ENCODE data around the gene STX18. TPM values are rescaled to one million over a fixed set of nuclear protein-coding genes. Genes with fewer than 3 reads are reported as not detected.
"Not testable (repeated sequence)": the region's sequence is repeated elsewhere in the genome, so short reads cannot be mapped to it uniquely, and the experiment has no call there.

Gene STX18
- polyA plus RNA-seq, 3 donors, result 12.4 to 18.0 (median 14.5) TPM

- WGBS, 3 donors, result 68 to 87% (median 80%) methylated on average over 3 of the region's 3 CpGs
- no peak overlapping the region for H3K27ac ChIP-seq (ENCODE audit: low read depth, low read length)
Observed at GRCh38 chr4:4560136-4560535, 18.3 kb upstream of the STX18 start.

DNA sequence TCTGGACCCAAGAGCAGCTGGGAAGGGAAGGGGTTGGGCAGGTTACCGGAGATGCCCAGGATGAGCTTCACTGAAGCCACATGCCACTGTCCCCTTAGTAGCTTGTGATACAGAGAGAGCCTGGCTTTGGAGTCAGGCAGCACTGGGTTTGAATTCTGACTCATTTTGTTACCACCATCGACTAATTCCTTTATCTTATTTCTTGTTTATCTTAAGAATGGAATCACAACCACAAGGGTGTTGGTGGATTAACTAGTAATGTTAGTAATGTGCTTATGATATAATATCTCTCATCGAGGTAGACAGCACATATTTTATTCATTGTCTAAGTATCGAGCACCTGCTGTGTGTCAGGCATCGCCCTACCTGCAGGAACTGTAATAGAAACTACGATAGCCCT is 17.7 kb upstream of the STX18 start:
- 69 to 79% (median 72%) methylated on average over 6 of the region's 6 CpGs for WGBS, 3 donors

DNA sequence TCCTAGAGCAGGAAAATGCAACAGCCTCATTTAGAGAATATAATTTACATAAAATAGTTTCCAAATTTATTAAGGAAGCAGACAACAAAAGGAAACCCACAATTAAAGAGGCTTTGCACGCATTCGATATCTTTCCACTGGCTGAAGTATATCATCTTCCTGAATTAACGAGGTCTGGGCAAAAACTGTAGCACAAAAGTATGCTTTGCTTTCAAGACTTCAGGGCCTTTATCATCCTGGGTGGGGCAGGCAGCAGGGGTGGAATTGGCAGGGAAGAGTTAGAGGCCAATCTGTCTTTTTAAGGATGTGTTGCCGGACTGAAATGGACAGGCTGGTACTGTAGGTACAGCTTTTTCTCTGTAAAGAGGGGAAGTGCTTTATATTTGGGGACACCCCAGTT is 17.0 kb upstream of the STX18 start:
- no peak overlapping the region for H3K27ac ChIP-seq (ENCODE audit: low read depth, low read length)
- 54 to 71% (median 69%) methylated on average over 4 of the region's 4 CpGs for WGBS, 3 donors

More for the DNA sequence above, 17.7 kb upstream of the STX18 start:
- no peak overlapping the region for H3K27ac ChIP-seq (ENCODE audit: low read depth, low read length)

GRCh38 chr4:4555916-4556315 is 14.1 kb upstream of the STX18 start:
- 79 to 86% (median 83%) methylated on average over 4 of the region's 4 CpGs for WGBS, 3 donors
- no peak overlapping the region for H3K27ac ChIP-seq (ENCODE audit: low read depth, low read length)

DNA sequence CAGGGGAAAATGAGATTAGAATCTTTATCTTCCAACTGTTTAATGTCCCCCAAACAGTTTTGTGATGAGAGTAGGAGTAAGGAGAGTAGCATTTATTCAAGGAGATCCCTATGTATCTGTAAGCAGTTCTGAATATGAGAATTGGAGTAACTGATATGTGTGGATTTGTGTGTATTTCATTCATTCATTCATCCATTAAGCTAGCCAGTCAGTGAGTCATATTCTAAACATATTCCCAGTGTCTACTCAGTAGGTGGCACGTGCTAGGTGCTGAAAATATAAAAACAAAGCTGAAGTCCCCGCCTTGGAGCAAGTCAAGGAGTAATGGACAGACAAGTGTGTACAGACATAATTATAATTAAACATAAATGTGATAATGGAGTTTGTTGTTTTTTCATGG is 12.4 kb upstream of the STX18 start:
- WGBS, 3 donors, result 95 to 97% (median 96%) methylated on average over 2 of the region's 2 CpGs
- no peak overlapping the region for H3K27ac ChIP-seq (ENCODE audit: low read depth, low read length)

DNA sequence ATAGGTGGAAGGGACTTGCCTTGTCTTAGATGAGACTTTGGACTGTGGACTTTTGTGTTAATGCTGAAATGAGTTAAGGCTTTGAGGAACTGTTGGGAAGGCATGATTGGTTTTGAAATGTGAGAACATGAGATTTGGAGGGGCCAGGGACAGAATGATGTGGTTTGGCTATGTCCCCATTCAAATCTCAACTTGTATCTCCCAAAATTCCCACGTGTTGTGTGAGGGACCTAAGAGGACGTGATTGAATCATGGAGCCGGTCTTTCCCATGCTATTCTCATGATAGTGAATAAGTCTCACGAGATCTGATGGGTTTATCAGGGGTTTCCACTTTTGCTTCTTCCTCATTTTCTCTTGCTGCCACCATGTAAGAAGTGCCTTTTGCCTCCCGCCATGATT is 10.2 kb upstream of the STX18 start:
- not testable (repeated sequence) for H3K27ac ChIP-seq (ENCODE audit: low read depth, low read length)
- 97 to 100% (median 98%) methylated on average over 5 of the region's 5 CpGs for WGBS, 3 donors

DNA sequence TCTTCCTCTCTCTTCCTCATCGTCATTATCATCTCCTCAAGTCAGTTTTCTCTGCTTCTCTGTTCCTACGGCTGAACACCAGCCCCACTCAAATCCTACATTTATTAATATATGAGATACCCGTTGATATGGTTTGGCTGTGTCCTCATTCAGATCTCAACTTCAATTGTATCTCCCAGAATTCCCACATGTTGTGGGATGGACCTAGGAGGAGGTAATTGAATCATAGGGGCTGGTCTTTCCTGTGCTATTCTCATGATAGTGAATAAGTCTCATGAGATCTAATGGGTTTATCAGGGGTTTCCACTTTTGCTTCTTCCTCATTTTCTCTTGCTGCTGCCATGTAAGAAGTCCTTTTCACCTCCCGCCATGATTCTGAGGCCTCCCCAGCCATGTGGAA is 8.3 kb upstream of the STX18 start:
- not testable (repeated sequence) for H3K27ac ChIP-seq (ENCODE audit: low read depth, low read length)
- 80 to 82% (median 81%) methylated on average over 4 of the region's 4 CpGs for WGBS, 3 donors

- H3K27ac ChIP-seq (ENCODE audit: low read depth, low read length), result no peak overlapping the region
- 96 to 100% (median 96%) methylated on average over 1 of the region's 1 CpG for WGBS, 3 donors
Observed at GRCh38 chr4:4549534-4549933, 7.7 kb upstream of the STX18 start.

DNA sequence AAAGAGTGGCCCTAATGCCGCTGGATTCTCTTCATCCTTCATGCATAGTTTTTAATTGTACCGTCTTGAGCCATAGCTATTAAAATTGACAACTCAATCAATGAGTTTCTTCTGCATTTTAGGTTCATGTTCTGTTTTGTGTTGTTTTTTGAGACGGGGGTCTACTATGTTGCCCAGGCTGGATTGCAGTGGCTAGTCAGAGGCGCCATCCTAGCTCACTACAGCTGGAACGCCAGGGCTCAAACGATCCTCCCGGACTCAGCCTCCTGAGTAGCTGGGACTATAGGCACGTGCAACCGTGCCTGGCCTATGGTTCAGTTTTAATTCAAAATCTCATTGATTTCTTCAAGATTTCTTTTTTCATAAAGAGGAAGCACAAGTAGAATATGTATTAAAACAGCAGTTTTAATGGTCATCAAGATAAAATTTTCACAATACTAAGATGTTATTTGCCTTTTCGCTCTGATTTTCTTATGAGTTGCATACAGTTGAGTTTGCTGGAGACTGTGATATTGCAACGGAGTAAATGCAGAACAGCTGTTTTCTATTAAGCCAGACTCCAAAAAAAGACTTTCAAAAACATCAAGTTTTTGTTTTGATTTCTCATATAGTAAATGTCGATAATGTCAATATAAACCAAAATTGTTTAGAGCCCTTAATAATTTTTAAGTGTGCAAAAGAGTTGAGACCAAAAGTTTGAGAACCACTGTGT is 1.1 kb upstream of the STX18 start:
- 19 to 28% (median 26%) methylated on average over 12 of the region's 12 CpGs for WGBS, 3 donors
- no peak overlapping the region for H3K27ac ChIP-seq (ENCODE audit: low read depth, low read length)

- WGBS, 3 donors, result 4 to 5% (median 4%) methylated on average over 10 of the region's 10 CpGs
- H3K27ac ChIP-seq (ENCODE audit: low read depth, low read length), result no peak overlapping the region
Observed at GRCh38 chr4:4541040-4541631, 712 bp downstream of the STX18 start.

DNA sequence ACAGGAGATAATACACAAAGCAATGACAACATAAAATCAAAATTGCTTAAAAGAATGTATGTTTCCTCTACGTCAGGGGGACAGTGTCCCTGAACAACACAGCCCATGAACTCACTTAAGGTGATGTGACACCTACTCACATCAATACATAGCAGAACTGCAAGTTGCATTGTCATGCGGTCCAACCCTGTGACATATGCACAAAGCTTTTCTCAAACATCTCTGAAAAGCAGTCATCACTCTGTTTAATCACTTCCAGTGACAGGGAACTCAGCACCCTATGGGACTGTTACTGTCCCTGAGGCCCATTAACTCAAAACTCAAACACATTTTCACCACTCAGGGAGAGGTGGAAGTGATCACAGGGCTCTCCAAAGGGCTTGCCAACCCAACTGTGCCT is 2.4 kb downstream of the STX18 start:
- no peak overlapping the region for H3K27ac ChIP-seq (ENCODE audit: low read depth, low read length)
- WGBS, 3 donors, result 75 to 82% (median 77%) methylated on average over 2 of the region's 2 CpGs

DNA sequence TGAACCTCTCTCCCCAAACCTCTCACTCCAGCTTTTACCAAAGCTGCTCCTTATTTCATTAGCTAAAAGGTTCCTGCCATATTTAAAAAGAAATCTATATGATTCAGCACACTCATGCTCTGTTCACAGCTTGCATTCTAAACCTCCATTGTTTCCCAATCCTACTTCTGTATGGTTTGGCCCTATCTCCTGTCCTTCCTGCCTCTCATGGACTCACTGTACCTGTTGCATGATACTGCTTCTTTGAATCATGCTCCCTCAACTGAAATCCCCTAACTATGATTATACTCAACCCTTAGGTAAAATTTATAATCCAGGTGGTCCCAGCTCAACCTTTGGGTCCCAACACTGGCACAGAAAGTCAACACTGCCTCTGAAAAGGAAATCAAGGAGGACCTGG is 6.3 kb downstream of the STX18 start:
- no peak overlapping the region for H3K27ac ChIP-seq (ENCODE audit: low read depth, low read length)

DNA sequence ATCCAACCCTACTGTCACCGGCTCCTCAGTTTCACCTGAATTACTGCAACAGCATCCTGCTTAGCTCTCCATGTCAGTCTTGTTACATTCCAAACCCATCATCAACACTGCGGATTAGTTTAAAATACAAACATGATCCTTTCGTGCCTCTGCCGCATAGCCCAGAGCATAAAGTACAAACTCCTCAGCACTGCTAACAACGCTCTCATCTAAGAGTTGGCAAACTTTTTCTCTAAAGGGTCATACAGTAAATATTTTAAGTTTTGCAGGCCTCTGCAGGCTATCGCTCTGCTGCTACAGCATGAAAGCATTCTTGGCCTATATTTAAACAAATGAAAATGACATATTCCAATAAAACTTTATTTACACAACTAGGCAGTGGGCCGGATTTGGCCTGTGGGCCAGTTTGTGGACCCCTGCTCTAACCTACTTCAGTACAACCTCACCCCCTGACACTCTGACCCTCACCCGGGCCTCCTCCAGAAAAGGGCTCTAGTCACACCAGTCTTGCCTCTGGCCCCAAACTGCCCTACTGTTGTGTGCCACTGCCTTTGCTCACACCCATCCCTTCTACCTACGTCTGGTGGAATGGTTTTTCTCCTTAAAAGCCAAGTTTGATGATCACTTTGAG is 7.2 kb downstream of the STX18 start:
- 95% methylated on average over 9 of the region's 9 CpGs for WGBS, 3 donors
- no peak overlapping the region for H3K27ac ChIP-seq (ENCODE audit: low read depth, low read length)

DNA sequence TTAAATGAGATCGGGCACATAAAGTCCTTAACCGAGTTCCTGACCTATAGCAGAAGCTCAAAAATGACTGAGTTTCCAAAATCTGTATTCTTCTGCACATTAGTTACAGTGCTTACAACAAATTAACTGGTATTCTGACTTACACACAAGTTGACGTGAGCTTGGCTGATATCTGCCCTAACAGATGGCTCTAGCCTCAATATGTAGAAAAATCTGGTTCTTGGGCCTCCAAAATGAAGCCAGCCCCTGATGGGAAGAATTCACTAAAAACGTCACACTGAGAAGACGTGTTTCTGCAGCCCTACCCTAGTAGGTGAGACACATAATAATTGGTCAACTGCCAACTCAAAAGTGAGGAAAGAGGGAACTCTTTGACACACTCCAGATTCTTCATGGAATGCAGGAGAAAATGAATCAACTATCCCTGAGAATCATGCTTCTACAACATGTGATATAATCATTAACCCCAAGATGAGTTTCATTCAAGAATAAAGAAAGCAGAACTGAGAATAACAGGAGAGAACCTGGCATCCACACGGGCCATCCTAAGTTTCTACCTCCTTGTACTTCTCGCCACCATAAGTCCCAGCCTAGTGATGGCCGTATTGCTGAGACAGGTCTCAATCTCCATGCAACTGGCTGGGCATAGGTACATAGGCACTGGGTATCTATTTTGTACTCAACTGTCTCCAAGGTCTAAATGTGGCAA is 8.2 kb downstream of the STX18 start:
- no peak overlapping the region for H3K27ac ChIP-seq (ENCODE audit: low read depth, low read length)
- 88 to 97% (median 89%) methylated on average over 8 of the region's 8 CpGs for WGBS, 3 donors

DNA sequence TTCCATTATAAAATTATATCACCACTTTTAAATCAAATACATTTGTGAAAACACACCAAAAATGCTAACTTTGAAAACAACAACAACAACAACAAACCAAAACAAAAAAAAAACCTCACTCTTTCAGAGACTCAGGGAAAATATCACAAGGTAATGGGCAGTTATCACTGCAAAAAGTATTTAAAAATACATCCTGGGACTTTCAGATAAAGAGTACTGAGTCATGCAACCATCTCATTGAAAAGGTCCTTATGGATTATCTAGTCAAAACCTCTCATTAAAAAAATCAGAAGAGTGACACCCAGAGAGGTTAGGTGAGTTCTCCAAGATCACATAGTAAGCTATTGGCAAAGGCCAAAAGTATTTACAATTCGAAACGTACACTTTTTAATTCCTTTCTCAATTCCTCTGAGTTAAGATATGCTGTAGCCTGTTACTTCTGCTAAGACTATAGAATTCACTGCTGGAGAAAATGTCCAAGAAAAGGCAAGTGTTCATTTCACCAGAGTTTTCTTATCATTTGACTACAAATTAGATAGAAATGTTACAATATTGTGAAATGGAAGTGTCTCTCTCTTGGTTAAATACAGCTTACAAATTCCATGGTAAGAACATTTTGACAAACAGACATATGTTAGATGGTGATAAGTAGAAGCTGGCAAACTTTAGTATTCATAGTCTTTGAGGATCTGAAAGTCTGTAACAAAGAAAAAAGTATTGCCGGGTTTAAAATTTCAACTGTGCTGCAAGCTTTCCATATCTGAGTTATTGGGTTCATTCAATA is 9.3 kb downstream of the STX18 start:
- WGBS, 3 donors, result 93 to 95% (median 95%) methylated on average over 3 of the region's 3 CpGs
- no peak overlapping the region for H3K27ac ChIP-seq (ENCODE audit: low read depth, low read length)

DNA sequence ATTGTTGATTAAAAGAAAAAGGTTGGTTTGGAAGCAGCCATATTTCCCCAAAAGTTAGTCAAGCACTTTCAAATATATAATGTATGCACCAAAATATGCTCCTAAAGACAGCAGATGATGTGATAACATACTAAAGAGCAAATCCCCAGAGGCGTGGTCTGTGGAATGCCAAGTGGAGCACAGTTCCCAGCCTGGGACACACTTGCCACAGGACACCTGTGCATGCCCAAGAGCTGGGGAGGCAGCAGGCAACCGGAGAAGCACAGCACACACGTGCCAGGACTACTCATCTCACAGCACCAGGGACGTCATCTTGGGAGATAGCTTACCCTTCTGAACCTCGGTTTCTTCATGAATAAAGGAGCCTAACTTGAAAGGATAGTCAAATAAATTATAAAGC is 12.5 kb downstream of the STX18 start:
- 91 to 96% (median 94%) methylated on average over 5 of the region's 5 CpGs for WGBS, 3 donors
- no peak overlapping the region for H3K27ac ChIP-seq (ENCODE audit: low read depth, low read length)

DNA sequence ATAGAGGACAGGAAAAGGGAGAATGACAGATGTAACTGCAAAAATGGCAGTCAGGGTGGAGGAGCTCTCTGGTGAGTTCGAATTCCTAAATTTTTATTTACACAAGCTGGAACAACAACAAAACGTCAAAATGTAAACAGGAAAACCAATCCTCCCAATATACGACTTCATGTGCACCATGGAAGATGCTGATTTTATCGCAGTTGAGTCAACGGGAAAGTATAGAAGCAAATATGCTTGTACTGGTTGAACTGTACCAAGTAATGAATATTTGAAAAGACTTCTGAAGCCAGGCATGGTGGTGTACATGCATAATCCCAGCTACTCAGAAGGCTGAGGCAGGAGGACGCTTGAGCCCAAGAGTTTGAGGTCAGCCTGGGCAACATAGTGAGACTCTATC is 15.4 kb downstream of the STX18 start:
- H3K27ac ChIP-seq (ENCODE audit: low read depth, low read length), result no peak overlapping the region
- 84 to 93% (median 92%) methylated on average over 6 of the region's 6 CpGs for WGBS, 3 donors

DNA sequence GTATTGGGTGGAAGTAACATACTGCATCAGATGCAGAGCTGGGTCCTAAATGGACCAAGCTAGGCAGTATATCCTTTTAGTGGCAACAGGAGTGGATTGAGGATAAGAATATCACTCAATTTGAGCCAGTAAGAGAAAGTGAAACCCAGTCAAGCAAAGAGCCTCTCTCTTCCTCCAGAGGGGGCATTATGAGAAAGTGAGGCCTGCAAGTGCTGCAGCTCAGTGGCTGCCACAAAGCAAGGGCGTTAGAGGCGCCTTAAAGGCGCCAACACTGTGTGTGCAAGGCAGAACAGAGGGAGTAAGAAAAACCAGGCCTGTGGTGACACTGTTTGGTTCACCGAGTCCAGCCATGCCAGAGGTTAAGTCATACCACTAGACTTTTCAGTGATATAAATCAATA is 17.5 kb downstream of the STX18 start:
- 83 to 89% (median 86%) methylated on average over 4 of the region's 4 CpGs for WGBS, 3 donors
- H3K27ac ChIP-seq (ENCODE audit: low read depth, low read length), result no peak overlapping the region

GRCh38 chr4:4521731-4522130 is 20.1 kb downstream of the STX18 start:
- WGBS, 3 donors, result 93 to 94% (median 94%) methylated on average over 2 of the region's 2 CpGs
- no peak overlapping the region for H3K27ac ChIP-seq (ENCODE audit: low read depth, low read length)

Measured in adipose tissue (tissue), 3 donors.